ENCODE data around the gene MAP2K5. TPM values are rescaled to one million over a fixed set of nuclear protein-coding genes. Genes with fewer than 3 reads are reported as not detected.

MAP2K5 gene
- total RNA-seq, 2 donors from 2014 or later: 10.7 to 15.7 TPM

DNA sequence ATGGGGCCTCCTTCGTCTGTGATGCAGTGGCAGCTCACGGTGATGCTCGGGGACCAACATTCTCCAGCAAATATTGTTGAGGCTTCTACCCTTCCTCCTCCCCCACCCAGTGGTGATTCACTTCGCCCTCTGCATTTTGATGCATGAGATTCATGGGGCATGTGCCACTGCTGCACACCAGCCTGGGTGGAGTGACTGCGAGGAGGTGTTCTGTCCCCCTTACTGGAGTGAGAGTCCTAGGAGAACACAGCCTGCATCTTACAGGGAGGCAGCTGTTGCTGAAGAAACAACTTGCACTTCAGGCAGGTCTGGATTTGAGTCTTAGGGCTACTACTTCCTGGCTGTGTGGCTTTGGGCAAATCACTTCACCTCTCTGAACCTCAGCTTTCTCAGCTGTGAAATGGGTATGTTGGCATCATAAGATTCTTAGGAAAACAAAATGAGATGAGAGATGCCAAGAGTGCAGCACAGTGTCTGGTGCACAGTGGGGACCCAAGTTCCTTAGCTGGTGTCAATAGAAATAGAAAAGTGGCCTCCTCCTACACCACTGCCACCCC, 272.6 kb downstream of the MAP2K5 start:
- Histone ChIP-seq H3K27ac (no peak overlapping the region), H3K4me3 (no peak overlapping the region), H3K9me3 (no peaks in the 10 kb centered on the region), H3K27me3 (replicated peaks; ENCODE audit: insufficient read depth) (peaks cover 7% of the 10 kb centered on the region), H3K4me1 (replicated peaks) (no peaks in the 10 kb centered on the region), H3K36me3 (no peaks in the 10 kb centered on the region)
- no peak for DNase-seq (ENCODE audit: low spot score)
- TF ChIP-seq, protein P1, sequence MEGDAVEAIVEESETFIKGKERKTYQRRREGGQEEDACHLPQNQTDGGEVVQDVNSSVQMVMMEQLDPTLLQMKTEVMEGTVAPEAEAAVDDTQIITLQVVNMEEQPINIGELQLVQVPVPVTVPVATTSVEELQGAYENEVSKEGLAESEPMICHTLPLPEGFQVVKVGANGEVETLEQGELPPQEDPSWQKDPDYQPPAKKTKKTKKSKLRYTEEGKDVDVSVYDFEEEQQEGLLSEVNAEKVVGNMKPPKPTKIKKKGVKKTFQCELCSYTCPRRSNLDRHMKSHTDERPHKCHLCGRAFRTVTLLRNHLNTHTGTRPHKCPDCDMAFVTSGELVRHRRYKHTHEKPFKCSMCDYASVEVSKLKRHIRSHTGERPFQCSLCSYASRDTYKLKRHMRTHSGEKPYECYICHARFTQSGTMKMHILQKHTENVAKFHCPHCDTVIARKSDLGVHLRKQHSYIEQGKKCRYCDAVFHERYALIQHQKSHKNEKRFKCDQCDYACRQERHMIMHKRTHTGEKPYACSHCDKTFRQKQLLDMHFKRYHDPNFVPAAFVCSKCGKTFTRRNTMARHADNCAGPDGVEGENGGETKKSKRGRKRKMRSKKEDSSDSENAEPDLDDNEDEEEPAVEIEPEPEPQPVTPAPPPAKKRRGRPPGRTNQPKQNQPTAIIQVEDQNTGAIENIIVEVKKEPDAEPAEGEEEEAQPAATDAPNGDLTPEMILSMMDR (IDR thresholded peaks at IDR 0.05): no peak
- TF ChIP-seq POLR2AphosphoS5 (IDR thresholded peaks at IDR 0.05) (no peak), POLR2A (IDR thresholded peaks at IDR 0.05) (no peak)
- intact Hi-C loops (cut with DNase I): no loop called here
- whole genome bisulfite sequencing: 87% methylated on average over 5 of the region's 5 CpGs

DNA sequence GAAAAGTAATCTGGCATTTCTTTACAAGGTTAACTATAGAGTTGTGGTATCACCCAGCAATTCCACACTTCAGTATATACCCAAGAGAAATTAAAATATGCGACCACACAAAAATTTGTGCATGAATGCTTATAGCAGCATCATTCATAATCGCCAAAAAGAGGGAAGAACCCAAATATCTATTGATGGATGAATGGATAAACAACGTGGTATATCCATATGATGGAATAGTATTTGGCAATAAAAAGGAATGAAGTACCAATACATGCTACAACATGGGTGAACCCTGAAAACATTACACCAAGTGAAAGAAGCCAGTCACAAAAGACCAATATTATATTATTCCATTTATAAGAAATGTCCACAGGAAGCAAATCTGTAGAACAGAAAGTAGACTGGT, 274.2 kb downstream of the MAP2K5 start:
- TF ChIP-seq POLR2A (IDR thresholded peaks at IDR 0.05): no peak
- TF ChIP-seq, protein P1 (IDR thresholded peaks at IDR 0.05): no peak
- no peak for TF ChIP-seq POLR2AphosphoS5 (IDR thresholded peaks at IDR 0.05)
- H3K27ac ChIP-seq: no peak overlapping the region
- no peaks in the 10 kb centered on the region for H3K9me3 ChIP-seq
- 93% methylated on average over 3 of the region's 3 CpGs for WGBS
- no peaks in the 10 kb centered on the region for H3K36me3 ChIP-seq
- DNase-seq (ENCODE audit: low spot score): no peak
- intact Hi-C loops (cut with DNase I): no loop called here
- no peaks in the 10 kb centered on the region for H3K4me1 ChIP-seq (replicated peaks)
- H3K4me3 ChIP-seq: no peak overlapping the region
- peaks cover 22% of the 10 kb centered on the region for H3K27me3 ChIP-seq (replicated peaks; ENCODE audit: insufficient read depth)

DNA sequence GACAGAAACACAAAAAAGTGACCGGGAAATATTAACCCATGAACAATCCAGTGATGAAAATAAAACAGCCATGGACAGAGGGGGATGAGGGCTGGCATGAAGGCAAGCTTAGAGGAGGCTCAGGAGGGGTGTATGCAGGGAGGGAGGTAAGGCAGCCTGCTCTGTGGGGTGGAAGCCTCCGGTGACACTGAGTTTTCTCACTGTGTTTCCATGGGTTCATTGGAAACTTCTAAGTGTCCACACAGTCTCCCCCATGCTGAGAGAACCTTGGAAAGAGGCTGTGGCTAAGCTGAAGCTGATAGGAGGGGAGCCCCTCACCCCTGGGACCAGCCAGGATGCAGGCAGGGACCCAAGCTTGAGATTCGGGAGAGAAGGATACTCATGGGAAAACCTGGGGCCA, 276.0 kb downstream of the MAP2K5 start:
- Histone ChIP-seq H3K4me3 (no peak overlapping the region), H3K36me3 (no peaks in the 10 kb centered on the region), H3K27ac (no peak overlapping the region), H3K27me3 (replicated peaks; ENCODE audit: insufficient read depth) (peaks cover 35% of the 10 kb centered on the region), H3K9me3 (no peaks in the 10 kb centered on the region), H3K4me1 (replicated peaks) (no peaks in the 10 kb centered on the region)
- intact Hi-C loops (cut with DNase I): no loop called here
- 74% methylated on average over 3 of the region's 3 CpGs for WGBS
- DNase-seq (ENCODE audit: low spot score): no peak
- TF ChIP-seq POLR2AphosphoS5 (IDR thresholded peaks at IDR 0.05): no peak
- no peak for TF ChIP-seq POLR2A (IDR thresholded peaks at IDR 0.05)
- TF ChIP-seq, protein P1 (IDR thresholded peaks at IDR 0.05): no peak

DNA sequence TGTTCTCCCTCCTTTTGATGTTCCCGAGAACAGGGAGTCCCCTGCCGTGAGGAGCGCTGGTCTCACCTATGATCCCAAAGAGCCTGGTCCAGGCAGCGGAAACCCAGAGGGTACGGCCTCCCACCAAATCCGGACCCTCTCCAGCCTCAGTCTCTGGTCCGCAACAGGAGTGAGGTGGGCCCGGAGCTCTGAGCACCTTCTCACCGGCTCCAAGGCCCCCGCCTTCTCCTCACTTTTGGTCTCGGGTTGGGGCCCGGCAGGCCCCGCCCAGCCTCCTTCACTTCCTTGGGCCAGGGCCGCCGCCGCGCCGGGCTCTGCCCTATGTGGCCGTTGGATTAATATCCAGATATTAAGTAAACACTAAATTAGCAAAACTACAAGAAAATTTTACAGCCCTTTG, 277.1 kb downstream of the MAP2K5 start:
- WGBS: 17% methylated on average over 19 of the region's 19 CpGs
- no peaks in the 10 kb centered on the region for H3K4me1 ChIP-seq (replicated peaks)
- intact Hi-C loops (cut with DNase I): no loop called here
- no peaks in the 10 kb centered on the region for H3K9me3 ChIP-seq
- peaks cover 46% of the 10 kb centered on the region for H3K27me3 ChIP-seq (replicated peaks; ENCODE audit: insufficient read depth)
- H3K36me3 ChIP-seq: no peaks in the 10 kb centered on the region
- no peak overlapping the region for H3K27ac ChIP-seq
- DNase-seq (ENCODE audit: low spot score): no peak
- H3K4me3 ChIP-seq: no peak overlapping the region
- TF ChIP-seq POLR2AphosphoS5 (IDR thresholded peaks at IDR 0.05) (no peak), POLR2A (IDR thresholded peaks at IDR 0.05) (no peak)
- TF ChIP-seq, protein P1 (IDR thresholded peaks at IDR 0.05): no peak
